Hypothalamus (tissue), 51 donors: ENCODE data around the gene HERC3.

Experiments
- DNase-seq, 51 donors: peaks; one replicate each; lab custom pipeline; 2025; lab: John Stamatoyannopoulos, UW

HERC3 gene

DNA sequence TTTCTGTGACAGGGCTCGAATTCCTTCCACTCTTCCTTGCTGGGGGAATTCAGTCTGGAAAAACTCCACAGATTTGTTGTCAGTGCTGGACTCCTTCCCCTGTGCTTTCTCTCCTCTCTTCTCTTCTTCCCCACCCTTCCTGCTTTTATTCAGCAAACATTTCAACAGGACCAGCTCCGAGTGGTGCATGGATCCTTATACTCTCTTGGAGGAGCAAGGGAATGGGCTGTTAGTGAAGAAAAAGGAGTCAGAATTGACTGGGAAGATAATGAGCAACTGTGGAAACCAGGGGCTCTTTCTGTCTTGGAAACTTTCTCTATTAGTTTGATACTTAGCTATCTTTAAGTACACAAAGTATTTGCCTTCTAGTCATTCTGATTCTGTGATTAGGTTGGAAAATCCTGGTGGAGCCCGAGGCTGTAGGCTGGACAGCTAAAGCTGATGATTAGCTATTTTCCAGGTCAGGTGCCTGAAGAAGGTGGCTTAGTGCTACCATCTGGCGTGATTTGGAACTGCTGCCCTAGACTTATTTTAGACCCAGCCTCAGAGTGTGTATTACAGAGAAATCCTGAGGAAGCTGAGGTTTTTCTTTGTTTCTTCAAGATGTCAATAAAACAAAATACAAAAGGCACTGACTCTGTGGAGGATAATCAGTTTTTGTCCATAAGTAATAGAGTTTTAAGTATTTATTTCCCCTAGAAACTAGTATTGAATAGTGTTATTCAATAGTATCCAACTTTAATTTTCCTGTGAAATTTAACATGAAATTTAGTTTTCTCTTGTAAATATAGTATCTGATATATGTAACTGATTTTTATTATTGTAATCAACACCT lies 67.0 kb downstream of the HERC3 start:
- DNase-seq: peak in 24 of 51 donors; percentile 1 to 44 (median 12)

DNA sequence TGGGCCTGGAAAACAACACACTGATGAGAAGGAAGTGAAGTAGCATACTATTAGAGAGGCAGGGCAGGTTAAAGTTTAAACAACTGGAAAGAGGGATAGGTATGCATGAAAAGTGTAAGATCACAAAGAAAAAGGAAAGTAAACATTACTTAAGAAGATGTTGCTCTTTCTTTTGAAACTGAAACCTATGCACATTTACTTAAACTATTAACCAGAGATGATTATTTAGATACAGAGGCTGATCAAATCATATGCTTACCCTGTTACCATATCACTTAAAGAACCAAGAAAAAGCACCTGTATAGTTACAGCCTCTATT lies 67.6 kb downstream of the HERC3 start:
- DNase-seq: no peak

DNA sequence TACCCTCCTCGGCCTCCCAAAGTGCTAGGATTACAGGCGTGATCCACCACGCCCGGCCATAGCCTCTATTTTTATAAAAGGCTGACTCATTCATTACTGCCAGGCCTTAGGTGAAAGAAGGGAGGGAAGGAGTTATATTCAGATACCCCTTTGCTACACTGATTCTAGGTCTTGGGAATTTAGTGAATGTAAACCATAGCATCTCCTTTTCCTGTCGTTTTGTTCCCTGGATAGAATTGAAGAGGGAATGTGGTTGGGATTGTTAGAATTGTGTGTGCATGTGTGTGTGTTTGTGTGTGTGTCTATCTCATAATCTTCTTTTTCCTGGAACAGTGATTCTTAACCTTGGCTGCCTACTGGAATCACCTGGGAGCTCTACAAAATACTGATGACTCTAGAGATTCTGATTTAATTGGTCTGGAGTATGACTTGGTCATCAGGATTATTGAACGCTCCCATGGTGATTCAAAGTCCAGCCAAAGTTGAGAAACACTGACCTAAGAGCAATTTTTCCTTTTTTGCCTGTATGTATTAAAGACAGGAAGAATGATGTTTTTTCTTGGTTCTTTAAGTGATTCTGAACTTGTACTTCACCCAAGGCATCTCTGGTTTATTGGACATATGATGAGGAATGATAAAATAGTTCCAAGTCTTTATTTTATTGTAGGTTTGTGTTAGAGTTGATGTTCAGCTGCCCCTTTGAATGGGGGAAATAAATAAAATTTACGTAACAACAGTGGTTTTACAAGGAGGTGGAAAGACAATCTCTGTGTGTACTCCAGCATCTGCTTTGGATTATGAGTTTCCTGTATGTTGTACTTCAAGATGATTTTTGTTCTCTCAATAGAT lies 68.4 kb downstream of the HERC3 start:
- DNase-seq: no peak

DNA sequence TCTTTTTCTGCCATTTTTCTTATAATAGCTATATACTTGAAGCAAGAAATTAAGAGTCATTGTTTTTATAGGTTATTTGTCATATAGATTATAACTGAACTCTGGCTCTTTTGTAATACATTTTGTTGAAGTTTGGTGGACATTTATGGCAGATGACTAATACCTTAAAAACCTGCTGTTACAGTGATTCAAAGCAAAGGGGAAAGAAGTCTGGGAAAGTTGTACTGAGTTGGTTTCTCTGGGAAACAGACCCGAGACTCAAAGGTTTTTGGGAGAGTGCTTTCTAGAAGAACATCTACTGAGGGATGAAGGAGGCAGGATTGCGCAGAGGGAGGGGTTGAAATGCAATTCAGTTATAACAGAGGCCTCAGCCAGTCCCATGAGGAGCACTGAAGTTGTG lies 69.5 kb downstream of the HERC3 start:
- DNase-seq: no peak

DNA sequence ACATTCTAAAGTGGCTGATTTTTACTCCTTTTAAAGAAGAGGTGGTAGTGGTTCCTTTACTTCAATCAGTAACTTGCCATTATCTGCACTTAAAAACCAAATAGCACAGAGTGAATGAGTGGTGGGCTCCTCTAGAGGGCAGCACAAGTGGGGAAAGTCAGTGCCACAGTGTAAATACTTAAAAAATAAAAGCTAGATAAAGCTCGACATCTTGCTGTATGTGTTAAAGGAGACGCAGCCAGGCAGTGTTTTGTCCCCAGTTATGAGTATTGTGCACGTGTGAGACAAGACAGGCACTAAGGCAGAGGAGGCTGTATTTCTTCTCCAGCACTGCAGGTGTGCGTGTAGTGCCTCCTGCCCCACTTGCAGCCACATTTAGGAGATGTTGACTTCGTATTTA lies 80.7 kb downstream of the HERC3 start:
- peak in 6 of 51 donors; percentile 3 to 20 (median 6) for DNase-seq

DNA sequence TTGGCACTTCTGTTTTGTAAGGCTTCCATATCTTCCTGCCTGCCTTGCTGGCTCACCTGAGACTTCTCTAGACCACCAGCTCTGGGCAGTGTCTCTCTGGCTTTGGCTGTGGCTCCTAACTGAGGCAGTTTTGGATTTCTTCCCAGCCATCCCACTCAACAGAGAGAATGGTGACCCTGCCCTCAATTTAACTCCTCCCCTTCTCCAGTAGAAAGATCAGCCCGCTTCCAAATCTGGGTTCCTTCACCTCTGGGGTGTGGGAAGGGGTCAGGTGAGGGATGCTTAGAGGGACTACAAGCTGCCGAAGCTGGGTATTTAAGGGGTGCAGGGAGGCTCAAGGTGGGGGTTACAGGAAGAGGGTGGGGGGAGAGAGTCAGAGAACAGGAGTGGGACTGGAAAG lies 81.6 kb downstream of the HERC3 start:
- no peak for DNase-seq

DNA sequence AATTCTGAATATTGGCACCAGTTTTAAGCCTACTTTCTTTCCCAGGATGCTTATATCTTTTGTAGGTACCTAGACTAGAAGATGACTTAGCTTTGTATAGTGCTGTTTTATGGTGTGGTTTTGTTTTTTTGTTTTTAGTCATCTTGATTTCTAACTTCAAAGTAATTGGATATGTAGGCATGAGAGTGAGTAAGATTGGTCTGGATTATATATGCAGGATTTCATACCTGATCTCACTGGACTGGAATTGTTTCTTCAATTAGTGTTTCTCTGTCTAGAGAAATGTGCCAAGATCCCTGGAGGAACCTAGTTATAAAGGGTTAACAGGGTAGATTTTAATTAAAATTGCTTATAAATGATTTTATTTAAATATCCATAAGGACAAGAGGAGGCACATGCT lies 82.3 kb downstream of the HERC3 start:
- DNase-seq: no peak

DNA sequence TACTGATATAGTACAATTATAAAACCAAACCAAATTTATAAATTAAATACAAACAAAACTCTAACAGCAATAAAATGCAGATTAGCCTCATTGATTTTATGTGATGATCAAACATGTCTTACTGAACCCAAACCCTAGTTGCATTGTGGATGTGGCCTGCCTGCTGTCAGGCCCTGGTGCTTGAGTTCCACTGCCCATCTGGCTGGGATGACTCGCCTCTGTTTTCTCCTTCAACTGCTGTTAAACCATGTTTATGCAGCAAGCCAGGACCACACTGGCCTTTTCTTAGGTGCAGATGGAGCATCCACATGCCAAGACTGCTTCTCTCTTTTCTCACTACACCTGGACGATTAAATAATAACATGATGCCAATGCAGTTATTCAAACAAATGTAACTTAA lies 82.7 kb downstream of the HERC3 start:
- DNase-seq: no peak

DNA sequence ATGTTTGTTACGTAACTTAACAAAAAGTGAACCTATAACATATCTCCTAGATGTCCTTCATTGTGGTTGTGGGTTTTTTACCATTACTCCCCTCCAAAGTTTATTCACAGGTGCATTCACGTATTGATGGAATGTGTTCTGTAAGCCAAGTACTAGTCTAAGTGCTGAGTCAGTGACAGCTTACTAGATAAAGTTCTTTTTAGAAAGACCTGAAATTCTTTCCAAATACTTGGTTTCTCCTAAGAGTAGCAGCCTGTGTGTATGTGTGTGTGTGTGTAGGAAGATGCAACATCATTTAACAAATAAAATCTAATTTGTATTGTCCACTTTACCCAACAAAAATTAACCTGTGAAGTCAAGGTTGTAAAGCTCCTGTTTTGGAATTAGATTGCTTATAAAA lies 83.3 kb downstream of the HERC3 start:
- no peak for DNase-seq

DNA sequence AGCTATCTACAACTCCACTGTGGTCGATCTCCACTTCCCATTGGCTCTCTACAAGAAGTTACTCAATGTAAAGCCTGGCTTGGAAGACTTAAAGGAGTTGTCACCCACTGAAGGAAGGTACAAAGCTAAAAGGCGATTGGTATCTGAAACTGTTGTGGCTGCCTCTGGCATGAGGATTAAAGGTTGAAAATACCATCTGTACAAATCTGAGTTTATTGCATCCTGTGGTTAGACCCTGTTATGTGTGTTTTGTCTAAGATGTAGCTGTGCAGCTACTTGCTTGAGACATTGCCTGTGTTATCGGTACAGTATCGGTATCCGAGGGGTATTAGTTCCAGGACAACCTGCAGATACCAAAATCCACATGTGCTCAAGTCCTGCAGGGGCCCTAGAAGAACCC lies 88.9 kb downstream of the HERC3 start:
- no peak for DNase-seq

DNA sequence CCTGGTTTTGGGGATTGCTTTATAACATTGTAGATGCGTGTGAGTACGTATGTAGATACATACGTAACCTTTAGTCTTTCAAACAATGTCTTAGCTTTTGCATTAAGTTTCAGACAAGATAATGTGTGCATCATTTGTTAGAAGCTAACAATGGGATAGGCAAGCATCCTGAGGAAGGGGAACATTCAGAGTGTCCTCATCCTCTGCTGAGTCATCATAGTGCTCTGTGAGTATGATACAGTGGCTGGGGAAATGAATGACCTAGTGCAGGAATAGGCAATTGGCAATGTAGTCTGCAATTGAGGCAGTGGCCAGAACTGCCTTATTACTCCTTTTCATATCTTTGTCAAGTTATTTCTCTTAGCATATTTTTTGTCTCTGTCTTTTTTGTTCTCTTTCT lies 98.1 kb downstream of the HERC3 start:
- no peak for DNase-seq

DNA sequence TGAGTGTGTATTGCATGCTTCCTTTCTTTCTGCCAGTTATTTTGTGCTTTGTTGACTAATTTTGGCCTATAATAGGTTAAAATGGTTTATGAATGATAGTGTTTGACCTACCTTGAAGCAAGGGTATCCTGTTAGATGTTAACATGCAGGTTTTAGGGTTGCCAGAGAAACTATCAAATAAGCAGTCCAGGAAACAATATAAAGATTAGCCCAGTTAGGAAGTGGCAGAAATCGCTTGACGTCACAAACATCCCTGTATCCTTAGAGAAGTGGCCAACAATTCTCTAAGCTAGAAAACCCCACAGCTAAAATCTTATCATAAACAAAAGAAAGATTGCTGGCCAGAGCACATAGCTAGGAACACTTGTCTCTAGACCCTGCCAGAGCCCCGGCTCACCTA lies 101.5 kb downstream of the HERC3 start:
- DNase-seq: no peak

DNA sequence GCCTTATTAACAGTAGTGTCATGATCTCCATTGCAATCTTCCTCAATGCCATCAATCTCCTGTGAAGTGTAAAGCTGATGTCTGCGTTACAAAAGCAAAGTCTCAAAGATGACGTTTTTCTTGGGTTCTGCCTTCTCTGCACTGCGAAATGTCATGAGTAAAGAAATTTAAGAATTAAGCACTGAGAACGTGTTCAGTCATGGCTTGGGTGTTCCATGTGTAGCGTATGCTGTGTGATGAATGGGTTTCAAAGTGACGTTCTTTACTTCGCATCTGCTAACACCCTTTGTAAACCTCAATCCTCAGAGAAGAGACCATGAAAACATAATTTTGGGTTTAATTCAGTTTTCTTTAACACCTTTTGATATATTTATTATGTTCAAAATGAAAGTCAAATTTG lies 104.3 kb downstream of the HERC3 start:
- DNase-seq: no peak

DNA sequence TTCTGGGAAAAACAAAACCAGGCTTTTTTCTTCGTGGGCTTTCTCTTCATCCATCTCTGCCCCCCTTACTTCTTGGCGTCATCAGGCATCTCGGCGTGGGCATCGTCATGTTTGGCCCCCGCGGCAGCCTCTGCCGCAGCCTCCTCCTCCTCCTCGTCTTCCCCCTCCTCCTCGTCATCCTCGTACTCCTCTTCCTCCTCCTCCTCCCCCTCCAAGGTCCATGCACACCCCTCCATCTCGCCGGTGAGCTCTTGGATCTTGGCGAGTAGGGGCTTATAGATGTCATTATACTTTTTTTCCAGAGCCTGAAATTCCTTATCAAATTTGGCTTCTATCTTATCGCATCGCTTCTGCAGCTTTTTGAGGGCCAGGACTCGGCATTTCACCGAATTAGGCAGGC lies 104.9 kb downstream of the HERC3 start:
- DNase-seq: peak in 18 of 51 donors; percentile 2 to 38 (median 16)

DNA sequence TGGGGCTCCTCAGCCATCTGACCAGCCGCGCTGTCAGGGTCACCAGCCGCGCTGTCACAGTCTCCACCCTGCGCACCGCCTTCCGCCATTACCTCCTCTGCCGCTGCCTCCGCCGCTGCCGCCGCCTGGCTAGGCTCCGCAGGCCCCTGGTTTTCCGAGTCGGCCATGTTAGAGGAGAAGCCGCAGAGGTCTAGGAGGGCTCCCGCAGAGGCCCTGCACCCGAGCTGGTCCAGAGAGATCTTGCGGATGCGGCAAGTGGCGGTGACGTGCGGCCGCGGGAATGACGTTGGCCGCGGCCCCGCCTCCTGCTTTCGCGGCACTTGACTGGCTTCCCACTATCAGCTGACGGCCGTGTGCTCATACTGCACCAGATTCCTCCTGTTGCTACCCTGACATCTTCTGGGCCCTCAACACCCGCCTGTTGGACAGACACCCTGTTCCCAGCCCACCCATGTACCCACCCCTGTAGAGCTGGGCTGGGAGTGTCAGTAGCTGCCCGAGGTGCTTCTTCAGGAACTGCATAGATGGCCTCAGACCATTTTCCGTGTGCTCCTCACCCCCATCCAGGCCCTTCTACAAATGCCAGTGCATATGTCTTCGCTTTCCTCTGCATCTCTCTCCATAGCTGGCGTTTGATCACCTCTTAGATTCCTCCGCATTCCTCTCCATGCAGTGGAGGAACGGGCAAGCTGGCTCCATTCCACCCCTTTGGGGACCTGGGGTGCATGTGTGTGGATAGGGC lies 105.5 kb downstream of the HERC3 start, which contains the start of gene NAP1L5:
Gene NAP1L5 (minus strand): TSS at position 242 of the 742 bp plus-strand sequence. CDS start 75 bp downstream, at position 167.
- peak in 40 of 51 donors; percentile 10 to 75 (median 54) for DNase-seq

DNA sequence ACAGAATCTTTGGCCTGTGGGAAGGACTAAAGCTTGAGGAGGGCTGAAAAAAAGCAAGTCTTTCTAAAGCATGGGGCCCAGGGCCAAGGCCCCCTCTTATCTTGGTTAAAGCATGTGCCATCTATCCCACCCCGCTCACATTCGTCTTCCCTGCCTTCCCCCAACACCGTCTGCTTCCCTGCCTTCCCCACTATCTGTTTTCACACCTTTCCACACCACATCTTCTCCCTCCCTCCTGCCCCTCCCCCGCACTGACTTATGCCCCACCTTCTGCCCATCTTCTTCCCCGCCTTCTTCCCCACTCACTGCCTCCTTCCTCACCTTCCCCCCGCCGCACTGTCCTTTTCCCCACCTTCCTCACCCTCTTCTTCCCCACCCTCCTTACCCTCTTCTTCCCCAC lies 106.2 kb downstream of the HERC3 start:
- DNase-seq: no peak

DNA sequence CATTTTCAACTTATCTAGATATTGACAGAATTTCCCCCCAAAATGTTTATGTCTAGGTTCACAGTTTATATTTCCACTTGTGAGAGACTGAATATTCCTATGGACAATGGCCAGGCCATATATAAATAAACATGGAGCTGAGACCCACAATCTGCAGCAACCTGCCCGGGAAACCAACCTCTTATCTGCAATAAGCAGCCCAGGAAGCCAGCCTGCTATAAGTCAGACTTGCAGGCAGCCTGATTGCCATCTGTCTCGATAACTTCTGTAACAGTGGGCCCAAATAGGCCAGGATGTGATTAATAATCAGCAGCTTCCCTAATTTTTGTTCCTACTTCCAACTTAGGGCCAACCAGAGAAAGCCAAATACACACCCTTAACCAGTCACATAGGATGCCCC lies 110.5 kb downstream of the HERC3 start:
- no peak for DNase-seq

DNA sequence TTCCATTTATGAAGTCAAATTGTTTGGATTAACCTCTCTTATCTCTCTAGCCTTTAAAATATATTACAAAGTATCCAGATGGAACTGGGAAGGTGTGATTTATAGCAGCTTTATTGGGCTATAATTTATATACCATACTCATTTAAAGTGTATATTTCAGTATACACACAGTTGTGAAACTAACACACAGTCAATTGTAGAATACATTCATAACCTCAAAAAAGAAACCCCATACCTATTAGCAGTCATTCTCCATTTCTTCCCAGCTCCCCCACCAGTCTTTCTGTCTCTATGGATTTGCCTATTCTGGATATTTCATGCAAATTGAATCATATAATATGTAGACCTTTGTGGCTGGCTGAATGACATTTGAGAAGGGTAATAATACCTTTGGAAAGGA lies 112.9 kb downstream of the HERC3 start:
- DNase-seq: no peak

DNA sequence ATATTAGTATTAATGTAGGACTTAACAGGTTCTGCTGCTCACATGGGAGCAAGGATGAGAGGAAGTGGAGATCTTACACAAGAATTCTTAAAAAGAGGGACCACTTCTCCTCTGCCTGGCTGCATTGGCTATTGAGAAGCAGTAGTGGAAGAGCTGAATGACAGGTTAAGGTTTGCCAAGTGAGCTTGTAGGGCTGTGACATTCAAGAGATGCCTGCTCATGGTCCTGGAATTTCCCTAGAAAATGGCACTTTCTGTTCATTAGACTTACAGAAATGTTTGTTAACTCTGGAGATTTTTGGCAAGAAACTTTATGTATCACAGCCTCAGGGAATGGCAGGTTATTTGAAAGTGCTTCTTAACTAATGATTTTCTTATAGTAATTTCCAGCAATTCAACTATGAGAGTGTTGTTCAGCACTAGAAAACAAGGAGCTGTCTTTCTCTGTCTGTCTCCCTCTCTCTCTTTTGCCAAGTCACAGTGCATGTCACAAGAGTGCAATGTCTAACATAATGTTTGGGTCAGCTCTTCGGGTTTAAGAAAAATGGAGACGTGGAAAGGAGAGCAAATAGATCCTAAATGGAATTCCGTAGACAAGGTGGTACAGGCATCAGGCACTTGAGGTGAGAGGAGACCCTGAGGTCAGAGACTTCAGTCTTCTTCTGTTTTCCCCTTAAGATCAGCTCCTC lies 113.7 kb downstream of the HERC3 start:
- DNase-seq: peak in 1 of 51 donors; percentile 67

DNA sequence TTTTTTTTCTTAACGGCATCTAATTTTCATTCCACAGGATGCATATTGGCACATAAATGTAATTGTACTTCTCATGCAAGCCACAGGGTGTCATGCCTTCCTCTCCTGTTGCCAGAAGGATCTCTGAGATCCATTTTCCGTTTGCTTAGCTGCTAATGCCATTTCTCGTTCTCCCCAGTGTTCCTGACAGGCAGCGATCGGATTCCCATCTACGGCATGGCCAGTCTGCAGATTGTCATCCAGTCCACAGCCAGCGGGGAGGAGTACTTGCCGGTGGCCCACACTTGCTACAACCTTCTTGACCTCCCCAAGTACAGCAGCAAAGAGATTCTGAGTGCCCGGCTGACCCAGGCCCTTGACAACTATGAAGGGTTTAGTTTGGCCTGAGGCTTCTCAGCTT lies 114.3 kb downstream of the HERC3 start:
- peak in 25 of 51 donors; percentile 4 to 78 (median 26) for DNase-seq

DNA sequence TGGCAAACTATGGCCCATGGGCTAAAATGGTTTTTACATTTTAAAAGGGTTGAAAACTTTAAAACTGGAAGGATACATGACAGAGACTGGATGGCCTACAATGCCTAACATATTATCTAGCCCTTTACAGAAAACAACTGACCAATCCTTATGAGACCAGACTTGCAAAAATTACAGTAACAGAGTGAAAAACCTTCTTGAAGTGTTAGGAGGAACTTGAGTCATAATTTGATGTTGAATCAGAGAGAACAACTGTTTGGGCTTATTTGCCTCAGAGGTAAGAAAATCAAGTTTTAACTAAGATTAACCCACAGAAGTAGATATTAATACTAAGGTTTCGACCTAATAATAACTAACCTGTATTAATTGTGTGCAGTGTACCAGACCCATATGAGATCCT lies 117.7 kb downstream of the HERC3 start:
- DNase-seq: no peak
